Ishikawa (cell line): ENCODE results near the gene P3H4.

Experiments
- EGR1 ChIP-seq: IDR thresholded peaks from 2 replicates; pipeline ENCODE4 v1.6.1; 2012
- EP300 ChIP-seq: IDR thresholded peaks from 2 replicates; pipeline ENCODE4 v1.6.1; 2012; ENCODE audit warnings: borderline replicate concordance
- FOXM1 ChIP-seq: IDR thresholded peaks from 2 replicates; pipeline ENCODE4 v1.6.1; 2012; ENCODE audit warnings: low read depth, borderline replicate concordance
- NFIC ChIP-seq: IDR thresholded peaks from 2 replicates; pipeline ENCODE4 v1.6.1; 2012
- RAD21 ChIP-seq: IDR thresholded peaks from 2 replicates; pipeline ENCODE4 v1.6.1; 2012; ENCODE audit warnings: low read depth
- TAF1 ChIP-seq: IDR thresholded peaks from 2 replicates; pipeline ENCODE4 v1.6.1; 2012; ENCODE audit warnings: low read depth, mild to moderate bottlenecking
- TCF12 ChIP-seq: IDR thresholded peaks from 2 replicates; pipeline ENCODE4 v1.6.1; 2012; ENCODE audit warnings: low read depth
- TF ChIP-seq, protein P1 (sequence below): IDR thresholded peaks from 2 replicates; pipeline ENCODE4 v1.6.1; 2012; ENCODE audit warnings: low read depth, mild to moderate bottlenecking
- TF ChIP-seq, protein P2 (sequence below): IDR thresholded peaks from 2 replicates; pipeline ENCODE4 v1.6.1; 2012

DNA sequence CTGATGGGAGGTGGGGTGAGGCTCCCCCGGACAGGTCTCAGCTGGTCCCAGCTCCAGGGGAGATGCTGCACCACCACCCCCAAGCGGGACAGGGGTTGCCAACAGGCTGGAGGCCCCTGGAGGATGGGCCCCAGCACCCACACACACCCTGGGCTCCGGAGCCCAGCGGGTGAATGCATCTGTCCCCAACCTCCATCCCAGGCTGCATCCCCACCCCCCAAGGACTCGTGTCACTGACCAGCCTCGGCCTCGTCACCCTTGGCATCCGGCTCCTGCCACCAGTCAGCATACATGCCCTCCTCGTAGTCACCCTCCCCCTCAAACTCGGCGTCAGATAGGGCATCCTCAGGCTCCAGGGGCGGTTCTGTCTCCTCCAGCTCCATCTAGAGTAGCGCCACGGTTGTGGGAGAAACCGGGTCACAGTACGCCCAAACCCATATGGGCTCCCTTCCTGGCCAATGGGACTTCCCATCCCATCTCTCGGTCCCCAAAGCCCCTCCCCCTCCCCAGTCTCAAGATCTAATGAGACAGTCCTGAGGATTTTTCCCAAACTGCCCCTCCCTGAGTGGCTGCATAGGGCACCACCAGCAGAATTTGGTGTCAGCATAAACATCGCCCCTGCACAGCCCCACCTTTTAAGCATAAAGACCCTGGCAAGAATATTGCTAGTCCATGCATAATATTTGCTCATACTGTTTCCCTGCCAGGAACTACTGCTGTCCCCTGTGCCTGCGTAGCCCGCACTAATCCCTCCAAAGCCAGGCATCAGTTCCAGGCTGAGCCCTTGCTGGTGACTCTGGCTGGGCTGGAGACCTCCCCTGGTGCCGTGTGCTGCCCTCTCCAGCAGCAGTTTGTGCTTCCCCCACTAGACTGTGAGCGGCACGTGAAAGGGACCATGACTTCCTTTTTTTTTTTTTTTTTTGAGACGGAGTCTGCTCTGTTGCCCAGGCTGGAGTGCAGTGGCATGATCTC lies 8.4 kb downstream of the P3H4 start:
- TF ChIP-seq FOXM1 (no peak), EP300 (no peak), NFIC (no peak), TCF12 (no peak), EGR1 (no peak), TAF1 (no peak), RAD21 (no peak)
- TF ChIP-seq, protein P1, sequence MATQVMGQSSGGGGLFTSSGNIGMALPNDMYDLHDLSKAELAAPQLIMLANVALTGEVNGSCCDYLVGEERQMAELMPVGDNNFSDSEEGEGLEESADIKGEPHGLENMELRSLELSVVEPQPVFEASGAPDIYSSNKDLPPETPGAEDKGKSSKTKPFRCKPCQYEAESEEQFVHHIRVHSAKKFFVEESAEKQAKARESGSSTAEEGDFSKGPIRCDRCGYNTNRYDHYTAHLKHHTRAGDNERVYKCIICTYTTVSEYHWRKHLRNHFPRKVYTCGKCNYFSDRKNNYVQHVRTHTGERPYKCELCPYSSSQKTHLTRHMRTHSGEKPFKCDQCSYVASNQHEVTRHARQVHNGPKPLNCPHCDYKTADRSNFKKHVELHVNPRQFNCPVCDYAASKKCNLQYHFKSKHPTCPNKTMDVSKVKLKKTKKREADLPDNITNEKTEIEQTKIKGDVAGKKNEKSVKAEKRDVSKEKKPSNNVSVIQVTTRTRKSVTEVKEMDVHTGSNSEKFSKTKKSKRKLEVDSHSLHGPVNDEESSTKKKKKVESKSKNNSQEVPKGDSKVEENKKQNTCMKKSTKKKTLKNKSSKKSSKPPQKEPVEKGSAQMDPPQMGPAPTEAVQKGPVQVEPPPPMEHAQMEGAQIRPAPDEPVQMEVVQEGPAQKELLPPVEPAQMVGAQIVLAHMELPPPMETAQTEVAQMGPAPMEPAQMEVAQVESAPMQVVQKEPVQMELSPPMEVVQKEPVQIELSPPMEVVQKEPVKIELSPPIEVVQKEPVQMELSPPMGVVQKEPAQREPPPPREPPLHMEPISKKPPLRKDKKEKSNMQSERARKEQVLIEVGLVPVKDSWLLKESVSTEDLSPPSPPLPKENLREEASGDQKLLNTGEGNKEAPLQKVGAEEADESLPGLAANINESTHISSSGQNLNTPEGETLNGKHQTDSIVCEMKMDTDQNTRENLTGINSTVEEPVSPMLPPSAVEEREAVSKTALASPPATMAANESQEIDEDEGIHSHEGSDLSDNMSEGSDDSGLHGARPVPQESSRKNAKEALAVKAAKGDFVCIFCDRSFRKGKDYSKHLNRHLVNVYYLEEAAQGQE: no peak
- TF ChIP-seq, protein P2, sequence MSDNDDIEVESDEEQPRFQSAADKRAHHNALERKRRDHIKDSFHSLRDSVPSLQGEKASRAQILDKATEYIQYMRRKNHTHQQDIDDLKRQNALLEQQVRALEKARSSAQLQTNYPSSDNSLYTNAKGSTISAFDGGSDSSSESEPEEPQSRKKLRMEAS: no peak
